ENCODE data around the gene MBD3L2B.

Gene MBD3L2B

DNA sequence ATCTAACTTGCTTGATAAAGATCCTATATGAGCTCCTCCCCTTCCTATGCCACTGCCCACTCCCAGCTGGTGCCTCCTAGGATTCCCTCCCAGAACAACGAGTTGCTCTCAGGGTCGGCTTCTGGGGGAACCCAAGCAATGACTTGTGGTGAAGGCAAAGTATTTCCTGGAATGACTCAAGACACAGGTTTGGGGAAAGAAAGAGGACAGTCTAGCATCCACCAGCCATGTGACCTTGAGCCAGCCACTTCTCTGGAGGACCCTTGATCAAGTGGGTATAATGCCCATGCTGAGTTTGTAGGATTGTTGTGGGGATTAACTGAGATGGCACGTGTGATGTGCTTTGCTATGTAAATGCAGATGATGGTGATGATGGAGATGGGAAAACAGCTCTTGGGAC is 33.0 kb downstream of the MBD3L2B start:
- Histone ChIP-seq H3K9me2 (replicated peaks; ENCODE audit: control insufficient read depth, low read length) (no peaks in the 10 kb centered on the region), H3F3A (ENCODE audit: control insufficient read depth, insufficient read depth) (no peaks in the 10 kb centered on the region), H3K36me3 (ENCODE audit: control insufficient read depth, low read length) (no peaks in the 10 kb centered on the region), H3K27ac (ENCODE audit: low read depth, low read length) (no peak overlapping the region), H3K9me3 (ENCODE audit: control insufficient read depth, insufficient read depth, low read length) (0 out of 2 replicates have a peak, but pooled peaks cover 4% of the 10 kb centered on the region), H3K27me3 (ENCODE audit: control insufficient read depth, low read length) (peaks cover 4% of the 10 kb centered on the region; the same call in 1 of the 2 replicates), H3K79me2 (ENCODE audit: control insufficient read depth, low read length) (no peaks in the 10 kb centered on the region), H3K4me1 (ENCODE audit: control insufficient read depth, low read length) (no peaks in the 10 kb centered on the region), H3K4me3 (ENCODE audit: low read length) (no peak overlapping the region), H3K4me2 (ENCODE audit: low read length) (no peak overlapping the region), H4K20me1 (ENCODE audit: control insufficient read depth, insufficient read depth, low read depth, low read length) (no peaks in the 10 kb centered on the region)
- TF ChIP-seq EZH2phosphoT487 (IDR thresholded peaks at IDR 0.05; ENCODE audit: borderline replicate concordance, low read length): no peak
- TF ChIP-seq, protein P1, sequence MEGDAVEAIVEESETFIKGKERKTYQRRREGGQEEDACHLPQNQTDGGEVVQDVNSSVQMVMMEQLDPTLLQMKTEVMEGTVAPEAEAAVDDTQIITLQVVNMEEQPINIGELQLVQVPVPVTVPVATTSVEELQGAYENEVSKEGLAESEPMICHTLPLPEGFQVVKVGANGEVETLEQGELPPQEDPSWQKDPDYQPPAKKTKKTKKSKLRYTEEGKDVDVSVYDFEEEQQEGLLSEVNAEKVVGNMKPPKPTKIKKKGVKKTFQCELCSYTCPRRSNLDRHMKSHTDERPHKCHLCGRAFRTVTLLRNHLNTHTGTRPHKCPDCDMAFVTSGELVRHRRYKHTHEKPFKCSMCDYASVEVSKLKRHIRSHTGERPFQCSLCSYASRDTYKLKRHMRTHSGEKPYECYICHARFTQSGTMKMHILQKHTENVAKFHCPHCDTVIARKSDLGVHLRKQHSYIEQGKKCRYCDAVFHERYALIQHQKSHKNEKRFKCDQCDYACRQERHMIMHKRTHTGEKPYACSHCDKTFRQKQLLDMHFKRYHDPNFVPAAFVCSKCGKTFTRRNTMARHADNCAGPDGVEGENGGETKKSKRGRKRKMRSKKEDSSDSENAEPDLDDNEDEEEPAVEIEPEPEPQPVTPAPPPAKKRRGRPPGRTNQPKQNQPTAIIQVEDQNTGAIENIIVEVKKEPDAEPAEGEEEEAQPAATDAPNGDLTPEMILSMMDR (IDR thresholded peaks at IDR 0.05; ENCODE audit: low read depth, low read length, poor library complexity, severe bottlenecking): no peak

DNA sequence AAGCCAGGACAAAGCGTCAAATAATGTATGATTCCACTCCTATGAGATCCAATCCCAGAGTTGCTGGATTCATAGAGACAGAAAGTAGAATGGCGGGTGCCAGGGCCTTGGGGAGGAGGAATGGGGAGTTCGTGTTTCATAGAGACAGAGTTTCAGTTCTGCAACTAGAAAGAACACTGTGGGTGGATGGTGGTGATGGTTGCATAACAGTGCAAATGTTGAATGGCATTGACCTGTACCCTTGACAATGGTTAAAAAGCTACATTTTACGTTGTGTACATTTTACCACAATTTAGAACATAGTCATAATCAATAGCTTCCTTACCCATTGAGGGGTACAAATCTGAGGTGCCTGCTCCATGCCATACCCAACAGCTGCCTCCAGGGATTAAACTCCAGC is 33.4 kb downstream of the MBD3L2B start:
- Histone ChIP-seq H3K4me1 (ENCODE audit: control insufficient read depth, low read length) (no peaks in the 10 kb centered on the region), H4K20me1 (ENCODE audit: control insufficient read depth, insufficient read depth, low read depth, low read length) (no peaks in the 10 kb centered on the region), H3F3A (ENCODE audit: control insufficient read depth, insufficient read depth) (no peaks in the 10 kb centered on the region), H3K36me3 (ENCODE audit: control insufficient read depth, low read length) (no peaks in the 10 kb centered on the region), H3K79me2 (ENCODE audit: control insufficient read depth, low read length) (no peaks in the 10 kb centered on the region), H3K4me2 (ENCODE audit: low read length) (no peak overlapping the region), H3K4me3 (ENCODE audit: low read length) (no peak overlapping the region), H3K27me3 (ENCODE audit: control insufficient read depth, low read length) (peaks cover 6% of the 10 kb centered on the region; the same call in 1 of the 2 replicates), H3K9me3 (ENCODE audit: control insufficient read depth, insufficient read depth, low read length) (0 out of 2 replicates have a peak, but pooled peaks cover 4% of the 10 kb centered on the region), H3K9me2 (replicated peaks; ENCODE audit: control insufficient read depth, low read length) (no peaks in the 10 kb centered on the region), H3K27ac (ENCODE audit: low read depth, low read length) (no peak overlapping the region)
- TF ChIP-seq, protein P1 (IDR thresholded peaks at IDR 0.05; ENCODE audit: low read depth, low read length, poor library complexity, severe bottlenecking): no peak
- TF ChIP-seq EZH2phosphoT487 (IDR thresholded peaks at IDR 0.05; ENCODE audit: borderline replicate concordance, low read length): no peak

DNA sequence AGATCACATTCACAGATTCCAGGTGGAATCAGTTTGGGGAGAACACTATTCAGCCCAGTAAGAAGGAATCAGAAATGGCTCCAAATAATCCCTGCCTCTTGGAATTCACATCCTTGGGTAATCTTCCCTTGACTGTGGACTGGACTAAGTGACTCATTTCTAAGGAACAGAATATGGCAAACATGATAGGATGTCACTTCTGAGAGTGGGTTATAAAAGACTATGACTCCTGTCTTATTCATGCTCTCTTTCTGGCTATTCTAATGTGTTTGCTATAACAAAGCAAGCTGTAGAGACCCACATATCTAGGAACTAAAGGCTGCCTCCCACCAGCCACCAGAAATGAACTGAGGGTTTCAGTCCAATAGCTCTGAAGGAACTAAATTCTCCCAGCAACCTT is 37.8 kb downstream of the MBD3L2B start:
- Histone ChIP-seq H3K9me2 (replicated peaks; ENCODE audit: control insufficient read depth, low read length) (no peaks in the 10 kb centered on the region), H3K4me3 (ENCODE audit: low read length) (no peak overlapping the region), H3K27me3 (ENCODE audit: control insufficient read depth, low read length) (peaks cover 6% of the 10 kb centered on the region; the same call in 1 of the 2 replicates), H3K4me1 (ENCODE audit: control insufficient read depth, low read length) (no peaks in the 10 kb centered on the region), H3F3A (ENCODE audit: control insufficient read depth, insufficient read depth) (no peaks in the 10 kb centered on the region), H4K20me1 (ENCODE audit: control insufficient read depth, insufficient read depth, low read depth, low read length) (no peaks in the 10 kb centered on the region), H3K4me2 (ENCODE audit: low read length) (no peak overlapping the region), H3K36me3 (ENCODE audit: control insufficient read depth, low read length) (no peaks in the 10 kb centered on the region), H3K27ac (ENCODE audit: low read depth, low read length) (no peak overlapping the region), H3K79me2 (ENCODE audit: control insufficient read depth, low read length) (no peaks in the 10 kb centered on the region), H3K9me3 (ENCODE audit: control insufficient read depth, insufficient read depth, low read length) (peaks cover 6% of the 10 kb centered on the region; the same call in 1 of the 2 replicates)
- TF ChIP-seq, protein P1 (IDR thresholded peaks at IDR 0.05; ENCODE audit: low read depth, low read length, poor library complexity, severe bottlenecking): no peak
- TF ChIP-seq EZH2phosphoT487 (IDR thresholded peaks at IDR 0.05; ENCODE audit: borderline replicate concordance, low read length): no peak
